ENCODE data around the gene MR1.
"Not testable (repeated sequence)": the region's sequence is repeated elsewhere in the genome, so short reads cannot be mapped to it uniquely, and the experiment has no call there.

The MR1 gene

GRCh38 chr1:181032535-181032934 lies 1.2 kb upstream of the MR1 start:
- no peak for DNase-seq

GRCh38 chr1:181033128-181033798 lies 520 bp upstream of the MR1 start:
- DNase-seq = peak; percentile 75 to 82

GRCh38 chr1:181035210-181035609 lies 1.4 kb downstream of the MR1 start:
- DNase-seq = not testable (repeated sequence)

GRCh38 chr1:181036107-181036836 lies 2.5 kb downstream of the MR1 start:
- no peak for DNase-seq

- no peak for DNase-seq
These were observed 3.6 kb downstream of the MR1 start for GRCh38 chr1:181037386-181037785.

GRCh38 chr1:181038399-181038873 lies 4.7 kb downstream of the MR1 start:
- peak; percentile 76 to 78 for DNase-seq

GRCh38 chr1:181040284-181040865 lies 6.6 kb downstream of the MR1 start:
- DNase-seq = no peak

GRCh38 chr1:181043025-181043888 lies 9.5 kb downstream of the MR1 start:
- DNase-seq = peak; percentile 15 to 47

GRCh38 chr1:181044449-181044966 lies 10.7 kb downstream of the MR1 start:
- DNase-seq = no peak

- DNase-seq = not testable (repeated sequence)
These were observed 12.2 kb downstream of the MR1 start for GRCh38 chr1:181045946-181046345.

- no peak for DNase-seq
These were observed 15.6 kb downstream of the MR1 start for GRCh38 chr1:181049378-181049777.

GRCh38 chr1:181050922-181051321 lies 17.1 kb downstream of the MR1 start:
- DNase-seq = no peak

- no peak for DNase-seq
These were observed 22.8 kb downstream of the MR1 start for GRCh38 chr1:181056560-181056959.

- DNase-seq = no peak
These were observed 23.3 kb downstream of the MR1 start for GRCh38 chr1:181057079-181057478.

- DNase-seq = no peak
These were observed 25.7 kb downstream of the MR1 start for GRCh38 chr1:181059435-181059834.

GRCh38 chr1:181060066-181060465 lies 26.3 kb downstream of the MR1 start:
- no peak for DNase-seq

GRCh38 chr1:181060947-181061346 lies 27.2 kb downstream of the MR1 start:
- not testable (repeated sequence) for DNase-seq

- no peak for DNase-seq
These were observed 27.7 kb downstream of the MR1 start for GRCh38 chr1:181061487-181061886.

GRCh38 chr1:181061891-181062835 lies 28.4 kb downstream of the MR1 start:
- DNase-seq = peak; percentile 67 to 70

GRCh38 chr1:181062836-181063428 lies 29.1 kb downstream of the MR1 start:
- DNase-seq = peak; percentile 38 to 47

GRCh38 chr1:181064011-181064623 lies 30.3 kb downstream of the MR1 start:
- DNase-seq = no peak

All from Kasumi-1 (cell line).